8988T (cell line): ENCODE data around the gene KCNRG.
A peak's percentile ranks its signal among the peaks of the same experiment; 100 is the strongest.
"Not testable (repeated sequence)": the region's sequence is repeated elsewhere in the genome, so short reads cannot be mapped to it uniquely, and the experiment has no call there.

ENCODE experiments used
- DNase-seq: peaks from one replicate; pipeline ENCODE4 v3.0.0; 2011

The KCNRG gene, protein sequence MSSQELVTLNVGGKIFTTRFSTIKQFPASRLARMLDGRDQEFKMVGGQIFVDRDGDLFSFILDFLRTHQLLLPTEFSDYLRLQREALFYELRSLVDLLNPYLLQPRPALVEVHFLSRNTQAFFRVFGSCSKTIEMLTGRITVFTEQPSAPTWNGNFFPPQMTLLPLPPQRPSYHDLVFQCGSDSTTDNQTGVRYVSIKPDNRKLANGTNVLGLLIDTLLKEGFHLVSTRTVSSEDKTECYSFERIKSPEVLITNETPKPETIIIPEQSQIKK

DNA sequence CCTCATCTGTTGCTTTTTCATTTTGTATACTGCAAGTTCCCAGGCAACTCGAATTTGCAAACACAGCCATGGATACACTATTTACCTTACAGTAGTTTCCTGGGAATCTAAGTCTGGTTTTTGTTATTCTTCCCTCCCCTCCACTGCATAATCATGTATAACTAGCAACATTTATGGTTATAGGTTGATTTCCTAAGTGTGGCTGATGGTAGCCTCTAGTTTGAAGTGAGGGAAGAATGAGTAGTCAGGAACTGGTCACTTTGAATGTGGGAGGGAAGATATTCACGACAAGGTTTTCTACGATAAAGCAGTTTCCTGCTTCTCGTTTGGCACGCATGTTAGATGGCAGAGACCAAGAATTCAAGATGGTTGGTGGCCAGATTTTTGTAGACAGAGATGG lies at the start of gene KCNRG:
TSS of gene KCNRG (plus strand) at position 187 of the 400 bp plus-strand sequence. CDS start at position 237, 50 bp downstream.
- DNase-seq, result no peak

DNA sequence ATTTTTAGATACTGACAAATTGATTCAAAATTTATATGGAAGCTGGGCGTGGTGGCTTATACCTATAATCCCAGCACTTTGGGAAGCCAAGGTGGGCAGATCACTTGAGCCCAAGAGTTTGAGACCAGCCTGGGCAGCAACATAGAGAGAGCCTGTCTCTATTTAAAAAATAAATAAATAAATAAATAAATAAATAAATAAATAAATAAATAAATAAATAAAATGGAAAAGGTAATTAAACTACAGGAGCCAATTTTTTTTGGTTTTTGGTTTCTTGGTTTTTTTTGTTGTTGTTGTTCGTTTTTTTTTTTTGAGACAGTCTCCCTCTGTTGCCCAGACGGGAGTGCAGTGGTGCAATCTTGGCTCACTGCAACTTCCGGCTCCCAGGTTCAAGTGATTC lies 47.8 kb upstream of the KCNRG start:
- DNase-seq, result no peak

DNA sequence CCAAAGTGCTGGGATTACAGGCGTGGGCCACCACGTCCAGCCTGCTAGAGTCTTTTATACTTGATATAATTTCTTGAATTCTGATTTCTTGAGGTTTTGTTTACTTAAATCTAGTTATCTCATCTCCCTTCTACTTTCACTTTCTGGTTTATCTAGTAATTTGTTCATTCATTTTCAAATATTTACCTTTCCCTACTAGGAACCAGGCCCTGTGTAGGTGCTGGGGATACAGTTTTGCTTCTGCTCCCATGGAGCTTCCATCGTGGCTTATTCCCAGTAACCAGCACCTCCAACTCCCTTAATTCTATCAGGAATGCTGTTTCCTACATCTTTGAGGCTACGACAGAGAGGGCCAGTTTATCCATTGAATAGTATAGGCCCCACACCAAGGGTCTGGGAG lies 42.5 kb upstream of the KCNRG start:
- no peak for DNase-seq

DNA sequence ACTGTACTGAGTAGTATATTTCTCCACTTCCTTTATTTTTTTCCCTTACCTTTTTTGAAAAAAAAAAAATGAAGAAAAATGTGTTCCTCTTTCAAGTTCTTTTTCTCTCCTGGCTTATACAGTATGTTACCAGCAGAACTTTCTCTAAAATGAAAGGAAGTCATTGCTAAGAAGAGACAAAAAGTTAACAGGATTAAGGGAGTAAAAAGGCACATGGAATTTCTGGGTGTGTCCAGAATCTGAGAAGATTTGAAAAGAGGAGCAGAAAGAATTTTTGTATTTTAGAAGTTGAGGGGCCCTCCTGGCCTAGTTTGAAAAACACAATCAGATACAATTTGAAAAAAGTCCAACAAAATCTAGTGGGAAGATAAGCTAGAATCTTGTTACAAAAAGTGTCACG lies 39.4 kb upstream of the KCNRG start:
- DNase-seq, result no peak

DNA sequence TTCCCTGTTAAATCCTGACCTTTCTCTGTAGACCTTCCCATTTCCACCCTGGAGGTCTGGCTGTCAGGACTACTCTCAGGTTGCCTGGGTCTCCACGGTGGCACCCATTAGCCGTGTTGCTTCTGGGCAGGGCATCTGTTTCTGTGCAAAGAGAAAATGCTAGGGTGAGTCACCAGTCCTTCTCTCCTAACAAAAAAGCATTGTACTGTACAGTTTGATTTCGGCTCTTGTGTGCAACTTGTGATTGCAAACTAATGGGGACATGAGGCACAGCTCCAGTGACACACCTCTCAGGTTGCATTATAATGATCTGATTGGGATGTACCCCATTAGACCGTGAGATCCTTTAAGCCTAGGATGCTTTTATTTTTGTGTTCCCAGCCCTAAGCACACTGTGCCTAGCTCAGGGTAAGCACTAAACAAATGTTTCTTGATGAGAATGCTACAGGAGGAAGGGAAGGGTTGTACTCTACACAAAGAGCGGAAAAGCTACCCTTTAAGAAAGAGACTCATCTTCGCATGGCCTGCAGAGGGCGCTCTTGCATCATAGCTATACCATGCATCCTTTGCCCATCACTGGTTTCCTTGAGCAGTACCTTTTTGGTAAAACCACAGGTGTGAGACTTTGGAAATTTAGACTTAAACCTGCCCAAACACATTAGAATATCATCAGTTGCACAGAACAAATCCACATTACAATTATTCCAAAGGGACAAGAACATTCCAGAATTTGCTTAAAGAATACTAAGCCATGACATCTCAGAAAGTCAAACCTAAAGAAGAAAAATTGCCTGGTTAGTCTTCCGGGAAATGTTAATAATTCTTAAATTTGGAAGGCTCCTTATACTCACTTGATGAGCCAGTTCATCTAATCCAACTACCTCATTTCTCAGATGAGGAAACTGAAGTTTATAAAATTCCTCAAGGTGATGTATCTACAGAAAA lies 38.7 kb upstream of the KCNRG start:
- peak; percentile 42 for DNase-seq

DNA sequence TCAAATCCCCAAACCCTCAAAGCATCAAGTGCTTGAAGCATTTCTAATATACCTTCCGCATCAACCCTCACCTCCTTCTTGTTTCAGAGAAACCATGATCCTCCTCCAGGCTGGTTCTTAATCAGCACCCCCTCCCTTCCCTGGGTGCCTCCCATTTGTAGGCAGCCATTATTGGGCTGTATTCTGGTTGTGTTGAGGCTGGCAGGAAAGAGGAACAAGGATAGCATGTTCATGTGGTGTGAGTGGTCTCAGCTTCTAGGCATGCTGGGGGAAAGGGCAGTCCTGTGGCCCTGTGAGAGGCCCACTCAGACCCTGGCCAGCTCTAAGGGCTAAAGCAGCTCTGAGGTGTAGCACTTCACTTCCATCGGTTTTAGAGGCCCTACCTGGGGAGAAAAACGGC lies 37.3 kb upstream of the KCNRG start:
- DNase-seq, result no peak

DNA sequence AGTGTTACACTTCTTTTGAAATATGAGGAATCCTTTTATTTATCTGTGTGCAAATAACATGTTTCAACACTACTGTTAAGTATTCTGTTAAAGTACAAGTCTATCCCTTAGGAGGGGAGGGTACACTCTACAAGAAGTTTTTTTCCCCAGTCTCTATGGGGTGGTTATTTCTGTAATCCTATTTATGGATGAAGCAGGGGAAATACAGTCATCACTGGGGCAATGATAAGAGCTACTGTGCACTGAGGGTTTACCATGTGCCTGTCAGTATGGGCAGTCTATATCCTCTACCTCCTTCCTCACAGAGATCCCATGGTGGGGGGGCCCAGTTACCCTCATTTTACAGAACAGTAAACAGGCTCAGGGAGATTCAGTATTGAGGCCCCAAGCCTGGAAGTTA lies 35.0 kb upstream of the KCNRG start:
- no peak for DNase-seq

DNA sequence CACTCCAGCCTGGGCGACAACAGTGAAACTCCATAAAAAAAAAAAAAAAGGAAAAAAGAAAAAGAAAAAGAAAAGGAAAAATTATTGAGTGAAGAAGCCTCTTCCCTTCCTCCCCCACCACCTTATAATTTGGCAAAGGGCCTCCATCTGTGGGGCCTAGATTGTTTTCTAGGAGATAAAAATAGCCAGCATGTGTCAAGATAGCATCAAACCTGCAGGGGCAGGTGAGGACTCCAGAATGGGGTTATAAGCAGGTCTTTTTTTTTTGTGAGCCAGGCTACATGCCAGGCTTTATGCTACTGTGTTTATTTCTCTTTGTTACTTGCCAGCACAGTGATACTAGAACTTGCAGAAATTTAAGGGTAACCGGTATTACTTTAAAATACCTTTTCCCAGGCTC lies 30.1 kb upstream of the KCNRG start:
- no peak for DNase-seq

DNA sequence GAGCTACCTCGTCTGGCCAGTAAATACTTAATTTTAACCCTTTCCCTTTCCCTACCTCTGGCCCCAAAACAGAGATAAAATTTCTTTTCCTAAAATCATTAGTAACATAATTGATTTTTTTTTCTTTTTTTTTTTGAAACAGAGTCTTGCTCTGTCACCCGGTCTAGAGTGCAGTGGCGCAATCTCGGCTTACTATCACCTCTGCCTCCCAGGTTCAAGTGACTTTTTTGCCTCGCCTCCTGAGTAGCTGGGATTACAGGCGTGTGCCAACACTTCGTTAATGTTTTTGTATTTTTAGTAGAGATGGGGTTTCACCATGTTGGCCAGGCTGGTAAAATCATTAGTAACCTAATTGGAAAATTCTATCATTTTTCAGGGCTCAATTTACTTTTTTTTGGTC lies 28.8 kb upstream of the KCNRG start:
- no peak for DNase-seq

DNA sequence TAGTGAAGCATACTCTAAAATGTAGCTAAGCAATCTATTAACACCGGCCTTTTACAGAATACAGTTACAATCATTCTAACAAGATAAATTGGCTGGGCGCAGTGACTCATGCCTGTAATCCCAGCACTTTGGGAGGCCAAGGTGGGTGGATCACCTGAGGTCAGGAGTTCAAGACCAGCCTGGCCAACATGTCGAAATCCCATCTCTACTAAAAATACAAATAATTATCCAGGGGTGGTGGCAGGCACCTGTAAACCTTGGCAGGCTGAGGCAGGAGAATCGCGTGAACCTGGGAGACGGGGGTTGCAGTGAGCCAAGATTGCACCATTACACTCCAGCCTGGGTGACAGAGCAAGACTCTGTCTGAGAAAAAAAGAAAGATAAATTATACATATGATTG lies 24.6 kb upstream of the KCNRG start:
- not testable (repeated sequence) for DNase-seq

DNA sequence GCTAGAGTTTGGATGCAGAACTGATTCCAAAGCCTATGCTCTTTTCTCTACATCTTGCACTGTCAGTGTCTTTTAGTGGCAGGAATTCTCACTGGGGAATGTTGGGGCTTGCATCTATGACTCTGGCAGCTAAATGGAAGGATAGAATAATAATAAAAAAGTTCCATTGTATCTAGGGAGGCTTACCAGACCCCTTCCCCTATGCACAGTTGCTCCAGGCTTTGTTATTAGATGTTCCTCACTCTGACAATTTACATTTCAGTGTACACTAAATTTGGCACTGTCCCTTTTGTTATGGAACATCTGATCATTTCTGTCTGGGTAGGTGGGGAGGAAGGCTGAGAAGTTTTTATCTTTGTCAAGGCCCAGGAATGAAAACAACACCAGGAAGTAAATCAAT lies 22.1 kb upstream of the KCNRG start:
- no peak for DNase-seq

DNA sequence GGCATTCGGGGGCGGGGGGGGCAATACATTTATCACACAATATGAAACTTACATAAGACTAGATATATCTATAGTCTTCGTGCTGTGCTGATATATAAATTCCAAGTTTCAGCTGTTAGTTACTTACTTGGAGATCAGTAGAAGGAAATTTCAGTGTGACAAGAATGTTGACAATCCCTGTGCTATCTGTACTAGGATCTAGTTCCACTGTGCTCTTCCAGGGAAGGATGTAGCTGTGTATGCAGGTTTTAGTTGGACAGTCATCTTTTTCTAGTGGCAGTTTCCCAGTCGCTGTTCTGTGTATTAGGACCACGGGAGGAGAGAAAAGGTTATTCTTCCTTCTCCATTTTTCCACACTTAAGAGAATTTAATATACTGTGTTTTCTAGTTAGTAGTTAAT lies 21.6 kb upstream of the KCNRG start:
- DNase-seq, result no peak

DNA sequence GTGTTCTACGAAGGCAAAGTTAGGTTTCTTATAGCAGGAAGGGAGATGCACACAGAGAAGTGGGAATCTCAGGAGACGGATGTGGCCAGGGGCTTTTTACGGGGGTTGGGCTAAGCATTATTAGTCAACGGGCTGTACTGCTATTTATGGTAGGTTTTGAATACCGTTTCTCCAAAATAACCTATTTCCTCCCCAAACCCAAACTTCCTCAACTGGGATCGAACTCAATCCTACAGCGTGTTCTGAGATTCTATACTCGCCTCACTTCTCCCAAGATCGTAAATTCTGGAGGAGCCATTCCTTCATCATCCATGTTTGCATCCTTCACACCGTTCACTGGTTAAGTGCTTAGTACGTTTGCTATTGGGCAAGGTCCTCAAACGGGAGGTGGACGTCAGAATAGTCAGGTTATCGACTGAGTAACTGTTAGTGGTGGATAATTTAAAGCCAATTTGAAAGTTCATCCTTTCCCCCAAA lies 19.6 kb upstream of the KCNRG start:
- no peak for DNase-seq

DNA sequence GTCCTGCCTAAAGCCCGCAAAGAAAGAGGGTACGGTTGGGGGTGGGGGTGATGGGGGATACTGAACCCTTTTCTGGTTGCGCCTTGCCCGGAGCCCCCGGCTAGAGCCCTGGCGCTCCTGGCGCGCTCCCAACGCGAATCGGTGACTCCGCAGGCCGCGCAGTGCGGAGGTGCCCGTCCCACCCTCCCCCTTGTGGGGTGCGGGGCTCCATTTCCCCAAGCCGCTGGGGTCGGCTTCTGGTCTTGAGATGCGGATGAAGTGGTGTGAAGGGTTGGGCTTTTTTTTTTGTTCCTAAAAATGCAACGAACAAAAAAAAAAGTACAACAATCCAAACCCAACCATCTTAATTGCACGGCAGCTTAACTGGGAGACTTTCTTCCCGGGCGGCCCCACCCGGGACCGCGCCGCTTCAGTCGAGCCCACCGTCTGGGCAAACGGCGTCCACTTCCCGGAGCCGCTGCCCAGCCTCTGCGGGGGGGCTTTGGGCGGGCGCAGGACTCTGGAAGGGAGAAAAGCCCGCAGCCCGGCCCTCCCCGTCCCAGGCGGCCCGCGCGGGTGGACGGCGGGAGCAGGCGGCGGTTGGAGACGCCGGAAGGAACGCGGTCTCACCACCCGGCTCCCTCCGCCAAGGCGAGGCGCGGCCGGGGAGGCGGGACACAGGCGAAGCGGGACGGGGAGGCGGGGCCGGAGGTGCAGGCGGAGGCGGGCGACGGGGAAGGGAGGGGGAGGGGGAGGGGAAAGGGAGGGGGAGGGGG lies 18.9 kb upstream of the KCNRG start:
- DNase-seq, result peak; percentile 67

DNA sequence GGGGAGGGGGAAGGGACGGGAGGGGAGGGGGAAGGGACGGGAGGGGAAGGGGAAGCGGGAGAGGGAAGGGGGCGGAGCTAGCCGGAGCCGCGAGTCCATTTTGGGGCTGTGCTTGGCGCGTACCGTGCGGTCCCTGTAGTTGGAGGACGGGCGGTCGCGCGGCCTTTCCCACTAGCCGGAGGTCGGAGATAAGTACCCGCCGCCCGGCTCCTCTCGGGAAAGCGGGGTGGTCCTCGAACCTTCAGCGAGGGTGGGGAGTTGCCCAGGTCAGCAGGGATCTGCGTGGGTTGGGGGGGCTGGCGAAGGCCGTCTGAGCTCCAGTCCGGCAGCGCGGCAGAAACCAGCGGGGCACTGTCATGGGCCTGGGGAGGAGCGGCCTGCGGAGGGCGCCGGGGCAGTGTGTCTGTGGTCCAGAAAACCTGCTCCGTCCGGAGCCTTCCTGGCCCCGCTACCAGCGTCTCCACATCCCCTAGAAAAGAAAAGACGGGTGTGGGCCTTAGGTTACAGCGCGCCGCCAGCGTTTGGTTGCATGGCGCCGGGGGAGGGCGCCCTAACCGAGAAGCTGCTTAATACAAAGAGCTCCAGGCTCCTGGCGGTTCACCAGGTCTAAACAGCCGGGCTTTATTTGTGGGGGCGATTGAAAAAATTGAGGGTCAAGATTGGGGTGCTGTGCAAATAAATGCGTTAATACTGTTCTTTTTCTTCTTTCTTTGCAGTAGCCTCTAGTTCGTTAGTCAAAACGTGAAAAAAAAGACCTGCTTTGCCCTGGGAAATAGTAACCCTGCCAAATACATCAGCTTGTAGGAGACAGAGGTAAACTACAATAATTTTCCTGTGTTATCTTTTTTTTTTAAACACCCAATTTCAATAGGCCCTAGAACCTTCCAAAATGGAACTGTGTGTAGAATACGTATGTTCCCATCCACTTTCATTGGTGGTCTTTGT lies 18.0 kb upstream of the KCNRG start, which contains the start of gene TRIM13:
TSS of gene TRIM13 (plus strand) at position 92 of the 945 bp plus-strand sequence. CDS start 14,899 bp downstream, outside the sequence.
- DNase-seq, result peak; percentile 49

DNA sequence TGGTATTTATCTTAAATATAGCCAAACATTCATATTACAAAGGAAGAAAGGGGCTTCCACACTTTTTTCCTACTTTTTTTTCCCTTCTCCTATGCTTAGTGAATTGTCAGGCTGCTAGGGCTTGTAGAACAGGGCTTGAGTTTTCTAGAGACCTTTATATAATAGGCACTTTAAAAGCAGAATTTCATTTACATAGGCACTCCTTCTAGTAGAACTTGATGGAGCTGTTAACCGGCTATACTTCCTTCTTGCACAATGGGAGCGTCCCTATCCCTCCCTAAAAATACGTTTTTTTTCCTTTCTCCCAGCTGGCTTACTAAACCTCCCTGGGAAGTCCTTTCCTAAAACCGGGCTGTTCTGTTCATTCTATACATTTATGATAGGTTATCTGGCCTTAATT lies 17.3 kb upstream of the KCNRG start:
- no peak for DNase-seq

DNA sequence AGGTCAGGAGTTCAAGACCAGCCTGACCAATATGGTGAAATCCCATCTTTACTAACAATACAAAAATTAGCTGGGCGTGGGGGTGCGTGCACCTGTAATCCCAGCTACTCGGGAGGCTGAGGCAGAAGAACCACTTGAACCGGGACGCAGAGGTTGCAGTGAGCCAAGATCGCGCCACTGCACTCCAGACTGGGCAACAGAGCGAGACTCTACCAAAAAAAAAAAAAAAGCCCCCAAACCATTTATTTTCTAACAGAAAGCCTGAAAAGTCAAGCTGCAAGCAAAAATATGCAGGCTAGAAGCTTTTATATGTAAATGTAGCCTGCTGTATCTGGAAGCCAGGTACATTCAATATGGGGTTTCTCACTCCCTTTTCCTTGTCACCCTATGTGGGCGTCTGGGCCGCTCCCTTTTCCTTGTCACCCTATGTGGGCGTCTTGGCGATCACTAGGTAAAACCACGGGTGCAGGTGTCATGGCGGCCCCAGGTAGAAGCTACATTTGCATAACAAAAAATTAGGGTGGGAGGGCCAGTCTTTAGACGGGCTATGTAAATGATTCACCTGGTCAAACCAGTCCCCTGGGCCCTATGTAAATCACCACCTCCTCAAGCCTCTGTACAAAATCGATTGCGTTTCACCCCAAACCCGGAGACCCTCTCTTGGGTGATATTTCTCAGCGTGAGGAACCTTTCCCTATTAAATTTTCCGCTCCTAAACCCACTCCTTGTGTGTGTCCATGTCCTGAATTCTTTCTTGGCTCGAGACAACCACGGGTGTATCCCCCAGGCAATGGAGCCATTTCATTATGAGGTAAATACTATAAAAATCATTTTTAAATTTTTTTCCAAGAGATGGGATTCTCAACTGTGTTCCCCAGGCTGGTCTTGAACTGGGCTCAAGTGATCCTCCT lies 16.3 kb upstream of the KCNRG start:
- no peak for DNase-seq

DNA sequence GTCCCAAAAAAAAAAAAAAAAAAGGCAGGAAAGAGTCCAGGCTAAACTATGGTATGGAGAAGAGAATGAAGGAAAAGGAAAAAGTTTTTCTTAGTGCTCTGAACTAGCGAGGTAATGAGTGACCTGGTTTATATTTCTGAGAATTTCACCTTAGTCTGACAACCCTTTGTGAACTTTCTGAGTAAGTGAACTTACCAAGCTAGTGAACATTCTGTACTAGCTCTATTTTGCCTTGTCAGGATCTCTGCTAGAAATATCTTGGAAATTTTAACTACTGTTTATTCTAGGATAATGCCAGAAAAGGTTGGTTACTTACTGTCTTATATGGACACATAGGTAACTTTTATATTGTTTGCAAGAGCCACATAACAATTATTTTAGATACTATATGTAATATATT lies 14.0 kb upstream of the KCNRG start:
- no peak for DNase-seq

DNA sequence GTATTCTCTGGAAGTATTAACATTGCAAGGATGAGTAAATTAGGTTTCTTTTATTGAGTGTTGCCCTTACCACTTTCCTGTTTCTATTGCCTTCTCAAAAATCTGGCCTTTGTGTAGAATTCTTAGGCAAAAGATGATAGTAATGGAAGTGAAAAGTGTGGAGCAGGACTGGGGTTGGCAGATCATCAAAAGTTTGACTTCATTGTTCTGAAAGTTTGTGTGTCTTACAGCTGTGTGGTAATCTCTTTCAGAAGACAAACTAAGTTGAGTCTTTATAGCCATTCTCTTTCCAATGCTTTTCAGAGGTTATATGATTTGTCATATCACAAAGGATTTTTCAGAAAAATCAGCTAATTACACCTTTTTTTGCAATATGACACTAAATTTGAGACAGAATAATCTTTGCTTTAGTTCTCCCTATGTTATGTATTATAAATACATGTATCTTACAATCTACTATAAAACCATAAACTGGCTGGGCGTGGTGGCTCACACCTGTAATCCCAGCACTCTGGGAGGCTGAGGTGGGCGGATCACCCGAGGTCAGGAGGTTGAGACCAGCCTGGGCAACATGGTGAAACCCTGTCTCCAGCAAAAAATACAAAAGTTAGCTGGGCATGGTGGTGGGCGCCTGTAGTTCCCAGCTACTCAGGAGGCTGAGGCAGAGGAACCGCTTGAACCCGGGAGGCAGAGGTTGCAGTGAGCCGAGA lies 8.7 kb upstream of the KCNRG start:
- DNase-seq, result no peak

DNA sequence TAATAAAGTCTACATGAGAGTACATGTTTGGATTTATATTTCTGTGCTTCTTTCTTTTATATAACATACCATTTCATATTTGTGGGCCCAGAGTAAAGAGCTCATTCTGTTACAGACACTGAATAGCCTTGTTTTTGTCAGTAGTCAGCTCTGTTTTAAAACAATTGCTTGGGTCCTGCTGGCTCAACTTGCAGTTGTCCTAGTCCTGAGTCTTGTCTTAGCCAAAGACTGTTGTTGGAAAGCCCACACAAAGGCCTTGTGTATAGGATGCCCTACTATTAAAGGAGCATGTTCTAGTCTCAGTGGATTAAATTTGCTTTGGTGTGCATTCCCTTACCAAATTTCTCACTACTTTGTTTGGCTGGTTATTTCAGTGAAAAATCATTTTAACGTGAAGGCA lies 3.8 kb upstream of the KCNRG start:
- DNase-seq, result no peak
